Activated T-cell treated with anti-CD3 and anti-CD28 coated beads for 24 hours (primary cell): ENCODE results near the gene FBLN5.

Experiments
- DNase-seq: peaks from one replicate; pipeline ENCODE4 v3.0.0-alpha.2; 2020; ENCODE audit warnings: low read depth

The FBLN5 gene

DNA sequence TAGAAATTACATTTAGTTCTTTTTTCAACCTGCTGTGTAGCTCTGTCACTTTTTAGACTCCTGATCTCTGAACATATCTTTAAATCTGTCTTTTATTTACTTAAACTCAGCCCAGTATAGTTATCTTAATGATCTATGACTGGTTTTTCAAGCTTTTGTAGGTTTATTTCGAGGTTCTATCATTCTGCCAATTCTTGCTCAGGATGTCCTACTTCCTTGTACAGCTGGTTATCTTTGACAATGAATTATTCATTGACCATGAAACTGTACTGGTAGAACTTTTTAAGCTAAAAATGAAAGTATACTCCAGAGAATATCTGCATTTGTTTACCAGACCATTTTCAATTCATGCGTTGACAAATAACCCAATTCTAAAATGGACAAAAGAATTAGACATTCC is 118.0 kb downstream of the FBLN5 start:
- DNase-seq = no peak

DNA sequence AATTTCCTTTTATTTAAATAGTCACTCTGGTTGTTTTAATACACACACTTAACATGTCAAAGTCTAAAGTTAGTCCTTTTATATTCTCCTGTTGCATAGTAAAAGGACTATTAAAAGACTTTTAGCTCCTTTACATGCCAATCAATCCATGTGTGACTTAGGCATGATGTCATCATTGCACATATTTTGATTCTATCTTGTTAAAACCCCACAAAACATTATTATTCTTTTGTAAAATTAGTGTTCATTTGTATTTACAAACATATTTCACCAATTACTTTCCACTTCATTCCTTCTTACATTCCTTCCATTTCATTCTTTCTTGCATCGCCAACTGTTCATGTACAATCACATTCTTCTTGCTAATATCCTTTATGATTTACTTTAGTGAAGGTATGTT is 119.7 kb downstream of the FBLN5 start:
- no peak for DNase-seq
